ENCODE data around the gene DEPDC5. TPM values are rescaled to one million over a fixed set of nuclear protein-coding genes. Genes with fewer than 3 reads are reported as not detected.

Gene DEPDC5
- polyA plus RNA-seq, 10 donors = 7.0 to 12.1 (median 10.3) TPM

GRCh38 chr22:31950226-31950625 lies 196.4 kb downstream of the DEPDC5 start:
- DNase-seq = no peak

DNA sequence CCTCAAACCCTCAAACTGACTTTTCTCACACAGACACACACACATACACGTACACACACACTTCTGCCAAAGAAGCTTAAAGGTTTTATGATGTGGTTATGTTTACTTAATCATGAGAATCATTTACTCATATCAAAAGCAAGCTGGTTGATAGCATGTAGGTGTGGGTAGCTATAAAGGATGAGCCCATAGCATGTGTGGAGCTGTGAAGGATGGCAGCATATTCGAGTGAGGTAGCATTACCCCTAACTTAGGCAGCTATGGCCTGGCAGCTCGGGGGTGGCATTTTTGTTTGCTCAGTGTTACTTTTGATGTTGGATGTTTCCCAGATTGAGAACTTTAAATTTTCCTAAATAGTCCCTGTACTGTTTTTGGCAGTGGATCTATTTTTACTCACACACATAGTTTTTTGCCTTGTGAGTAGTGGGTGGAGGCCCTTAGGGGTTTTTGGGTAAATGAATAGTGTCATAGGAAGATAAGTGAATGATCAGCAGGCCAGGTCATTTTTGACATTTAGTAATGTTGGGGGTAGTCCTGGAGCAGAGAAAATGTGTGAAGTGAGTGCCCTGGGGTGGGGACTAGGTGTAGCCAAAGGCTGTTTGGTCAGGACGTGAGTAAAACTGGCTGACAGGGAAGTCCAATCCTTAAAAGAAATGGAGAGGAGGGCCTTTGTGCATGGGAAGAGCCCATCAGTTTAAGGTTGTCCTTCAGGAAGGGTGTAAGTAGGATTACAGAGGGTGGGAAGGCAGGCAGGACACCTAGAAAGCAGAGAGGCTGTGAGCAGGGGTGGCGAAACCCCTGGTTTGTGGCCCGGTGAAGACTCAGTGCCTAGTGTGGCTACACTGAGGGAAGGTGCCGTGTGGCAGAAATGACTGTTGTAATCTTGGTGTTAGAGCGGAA lies 197.6 kb downstream of the DEPDC5 start:
- DNase-seq = no peak

DNA sequence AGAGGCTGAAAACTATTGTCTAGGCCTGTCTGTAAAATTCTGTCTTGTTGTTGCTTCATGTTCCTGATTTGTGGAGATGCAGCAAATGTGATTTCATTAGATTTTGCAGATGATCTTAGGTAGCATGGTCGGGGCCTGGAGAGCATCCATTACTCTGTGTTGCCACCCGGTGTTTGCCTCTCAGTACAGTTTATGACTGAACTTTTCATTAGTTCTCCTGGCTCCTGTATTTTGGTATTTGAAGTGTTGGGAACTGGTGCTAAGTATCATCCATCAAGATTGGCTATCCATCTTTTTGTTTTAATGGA lies 198.2 kb downstream of the DEPDC5 start:
- DNase-seq = no peak

- DNase-seq = peak in 1 of 3 donors; percentile 68
Measured at GRCh38 chr22:31952472-31952871, 198.7 kb downstream of the DEPDC5 start.

GRCh38 chr22:31953261-31953660 lies 199.4 kb downstream of the DEPDC5 start:
- no peak for DNase-seq

DNA sequence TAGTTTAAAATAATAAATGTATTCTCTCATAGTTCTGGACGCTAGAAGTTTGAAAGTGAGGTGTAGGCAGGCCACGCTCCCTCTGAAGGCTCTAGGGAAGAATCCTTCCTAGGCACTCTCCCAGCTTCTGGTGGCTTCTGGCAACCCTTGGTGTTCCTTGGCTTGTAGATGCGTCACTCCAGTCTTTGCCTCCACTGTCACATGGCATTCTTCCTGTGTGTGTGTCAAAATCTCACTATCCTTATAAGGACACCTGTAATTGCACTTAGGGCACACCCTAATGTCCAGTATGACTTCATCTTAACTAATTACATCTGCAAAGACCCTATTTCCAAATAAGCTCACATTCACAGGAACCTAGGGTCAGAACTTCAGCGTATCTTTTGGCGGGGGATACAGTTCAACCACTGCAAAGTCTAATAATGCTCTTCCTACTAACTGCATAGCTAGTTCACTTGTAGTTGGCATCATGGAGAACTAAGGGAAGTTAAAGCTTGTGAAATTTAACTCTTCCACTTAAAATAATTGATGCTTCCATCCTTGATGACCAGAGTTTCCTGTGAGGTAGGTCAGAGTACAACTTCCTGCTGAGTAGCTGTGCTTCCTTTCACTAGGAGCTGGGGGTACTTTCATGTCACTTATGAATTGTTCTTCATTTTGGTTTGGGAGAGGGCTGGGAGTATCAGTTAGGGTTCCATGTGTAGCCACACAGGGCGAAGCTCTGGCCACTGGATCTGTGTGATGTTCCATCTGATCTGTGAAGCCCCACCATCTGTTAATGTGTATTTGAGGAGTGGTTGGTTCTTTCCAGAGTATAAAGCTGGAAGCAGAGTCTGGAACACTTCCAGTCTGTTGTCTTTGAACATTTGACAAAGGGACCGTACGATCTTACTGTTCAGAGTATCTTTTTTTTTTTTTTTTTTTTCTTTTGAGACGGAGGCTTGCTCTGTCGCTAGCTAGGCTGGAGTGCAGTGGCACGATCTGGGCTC lies 201.0 kb downstream of the DEPDC5 start:
- no peak for DNase-seq

GRCh38 chr22:31956360-31956759 lies 202.5 kb downstream of the DEPDC5 start:
- DNase-seq = no peak

Other genes starting within 250 kb of the DEPDC5 start
- gene PISD, start 91.8 kb upstream of the DEPDC5 start, polyA plus RNA-seq (ENCODE audit: insufficient read length in 10 of 10) = 10 to 100 TPM; 13.6 to 26.0 (median 17.3) TPM
- gene PRR14L, start 3.9 kb upstream of the DEPDC5 start, polyA plus RNA-seq (ENCODE audit: insufficient read length in 10 of 10) = 10 to 100 TPM; 10.5 to 17.9 (median 15.6) TPM
- gene YWHAH, start 190.5 kb downstream of the DEPDC5 start, polyA plus RNA-seq (ENCODE audit: insufficient read length in 10 of 10) = 100 to 1,000 TPM in 8 of 10 donors, 10 to 100 TPM in 2; 88.7 to 126 (median 103) TPM